Measurements from ENCODE around the gene LDLRAD4.

LDLRAD4 gene

GRCh38 chr18:13555192-13555591 is 336.6 kb downstream of the LDLRAD4 start:
- no peaks in the 10 kb centered on the region for H3K36me3 ChIP-seq (ENCODE audit: low read length)
- no peaks in the 10 kb centered on the region for H3K9me2 ChIP-seq (replicated peaks; ENCODE audit: insufficient read depth, low read length)
- H3K9ac ChIP-seq (ENCODE audit: low read length), result no peak overlapping the region
- H3K79me2 ChIP-seq (ENCODE audit: insufficient read depth, low read length), result no peaks in the 10 kb centered on the region
- H3K27me3 ChIP-seq (ENCODE audit: low read length), result no peaks in the 10 kb centered on the region
- H3K9me3 ChIP-seq (ENCODE audit: insufficient read depth, low read length), result no peaks in the 10 kb centered on the region
- TF ChIP-seq, protein P1, sequence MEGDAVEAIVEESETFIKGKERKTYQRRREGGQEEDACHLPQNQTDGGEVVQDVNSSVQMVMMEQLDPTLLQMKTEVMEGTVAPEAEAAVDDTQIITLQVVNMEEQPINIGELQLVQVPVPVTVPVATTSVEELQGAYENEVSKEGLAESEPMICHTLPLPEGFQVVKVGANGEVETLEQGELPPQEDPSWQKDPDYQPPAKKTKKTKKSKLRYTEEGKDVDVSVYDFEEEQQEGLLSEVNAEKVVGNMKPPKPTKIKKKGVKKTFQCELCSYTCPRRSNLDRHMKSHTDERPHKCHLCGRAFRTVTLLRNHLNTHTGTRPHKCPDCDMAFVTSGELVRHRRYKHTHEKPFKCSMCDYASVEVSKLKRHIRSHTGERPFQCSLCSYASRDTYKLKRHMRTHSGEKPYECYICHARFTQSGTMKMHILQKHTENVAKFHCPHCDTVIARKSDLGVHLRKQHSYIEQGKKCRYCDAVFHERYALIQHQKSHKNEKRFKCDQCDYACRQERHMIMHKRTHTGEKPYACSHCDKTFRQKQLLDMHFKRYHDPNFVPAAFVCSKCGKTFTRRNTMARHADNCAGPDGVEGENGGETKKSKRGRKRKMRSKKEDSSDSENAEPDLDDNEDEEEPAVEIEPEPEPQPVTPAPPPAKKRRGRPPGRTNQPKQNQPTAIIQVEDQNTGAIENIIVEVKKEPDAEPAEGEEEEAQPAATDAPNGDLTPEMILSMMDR (IDR thresholded peaks at IDR 0.05; ENCODE audit: insufficient read depth, low read length, poor library complexity, severe bottlenecking), result no peak
- TF ChIP-seq EZH2phosphoT487 (conservative IDR thresholded peaks at IDR 0.05; ENCODE audit: low read length), result no peak
- no peak overlapping the region for H3K27ac ChIP-seq (ENCODE audit: low read depth, low read length)
- H4K20me1 ChIP-seq (ENCODE audit: low read depth, low read length), result no peaks in the 10 kb centered on the region
- no peak overlapping the region for H3K4me2 ChIP-seq (ENCODE audit: low read depth, low read length, poor library complexity, severe bottlenecking)
- no peaks in the 10 kb centered on the region for H3F3A ChIP-seq (ENCODE audit: insufficient read depth)
- no peak overlapping the region for H2AFZ ChIP-seq (ENCODE audit: low read depth, low read length, severe bottlenecking)
- H3K4me3 ChIP-seq (ENCODE audit: insufficient read depth, low read length, poor library complexity, severe bottlenecking), result no peak overlapping the region

DNA sequence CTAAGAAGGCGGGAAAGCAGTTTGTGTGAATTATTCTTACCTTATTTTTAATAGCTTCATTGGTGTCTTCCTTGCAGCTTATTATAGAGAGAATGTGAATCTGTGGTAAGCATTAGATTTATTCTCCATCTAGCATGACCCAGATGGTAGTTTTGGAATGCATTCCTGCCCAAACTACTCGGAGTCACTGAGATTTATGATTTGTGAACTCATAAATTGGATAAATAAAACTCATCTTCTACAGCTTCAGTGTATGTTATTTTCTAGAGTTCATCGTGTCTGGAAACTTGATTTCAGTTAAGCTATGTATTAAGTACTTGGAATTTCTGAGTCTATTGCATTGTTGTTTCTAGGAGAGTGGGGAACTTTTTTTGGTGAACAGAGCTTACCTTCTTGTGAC is 337.3 kb downstream of the LDLRAD4 start:
- Histone ChIP-seq H3F3A (ENCODE audit: insufficient read depth) (no peaks in the 10 kb centered on the region), H3K79me2 (ENCODE audit: insufficient read depth, low read length) (no peaks in the 10 kb centered on the region), H3K9me3 (ENCODE audit: insufficient read depth, low read length) (no peaks in the 10 kb centered on the region), H2AFZ (ENCODE audit: low read depth, low read length, severe bottlenecking) (no peak overlapping the region), H3K4me3 (ENCODE audit: insufficient read depth, low read length, poor library complexity, severe bottlenecking) (no peak overlapping the region), H4K20me1 (ENCODE audit: low read depth, low read length) (no peaks in the 10 kb centered on the region), H3K9me2 (replicated peaks; ENCODE audit: insufficient read depth, low read length) (no peaks in the 10 kb centered on the region), H3K9ac (ENCODE audit: low read length) (no peak overlapping the region), H3K4me2 (ENCODE audit: low read depth, low read length, poor library complexity, severe bottlenecking) (no peak overlapping the region), H3K27ac (ENCODE audit: low read depth, low read length) (no peak overlapping the region), H3K36me3 (ENCODE audit: low read length) (no peaks in the 10 kb centered on the region), H3K27me3 (ENCODE audit: low read length) (no peaks in the 10 kb centered on the region)
- no peak for TF ChIP-seq EZH2phosphoT487 (conservative IDR thresholded peaks at IDR 0.05; ENCODE audit: low read length)

GRCh38 chr18:13556502-13556901 is 337.9 kb downstream of the LDLRAD4 start:
- Histone ChIP-seq H3K36me3 (ENCODE audit: low read length) (no peaks in the 10 kb centered on the region), H2AFZ (ENCODE audit: low read depth, low read length, severe bottlenecking) (no peak overlapping the region), H3K4me3 (ENCODE audit: insufficient read depth, low read length, poor library complexity, severe bottlenecking) (no peak overlapping the region), H3K27me3 (ENCODE audit: low read length) (no peaks in the 10 kb centered on the region), H3K27ac (ENCODE audit: low read depth, low read length) (no peak overlapping the region), H3F3A (ENCODE audit: insufficient read depth) (no peaks in the 10 kb centered on the region), H3K4me2 (ENCODE audit: low read depth, low read length, poor library complexity, severe bottlenecking) (no peak overlapping the region), H3K79me2 (ENCODE audit: insufficient read depth, low read length) (no peaks in the 10 kb centered on the region), H3K9me3 (ENCODE audit: insufficient read depth, low read length) (no peaks in the 10 kb centered on the region), H3K9me2 (replicated peaks; ENCODE audit: insufficient read depth, low read length) (no peaks in the 10 kb centered on the region), H4K20me1 (ENCODE audit: low read depth, low read length) (no peaks in the 10 kb centered on the region), H3K9ac (ENCODE audit: low read length) (no peak overlapping the region)
- TF ChIP-seq, protein P1 (IDR thresholded peaks at IDR 0.05; ENCODE audit: insufficient read depth, low read length, poor library complexity, severe bottlenecking), result no peak
- TF ChIP-seq EZH2phosphoT487 (conservative IDR thresholded peaks at IDR 0.05; ENCODE audit: low read length), result no peak

DNA sequence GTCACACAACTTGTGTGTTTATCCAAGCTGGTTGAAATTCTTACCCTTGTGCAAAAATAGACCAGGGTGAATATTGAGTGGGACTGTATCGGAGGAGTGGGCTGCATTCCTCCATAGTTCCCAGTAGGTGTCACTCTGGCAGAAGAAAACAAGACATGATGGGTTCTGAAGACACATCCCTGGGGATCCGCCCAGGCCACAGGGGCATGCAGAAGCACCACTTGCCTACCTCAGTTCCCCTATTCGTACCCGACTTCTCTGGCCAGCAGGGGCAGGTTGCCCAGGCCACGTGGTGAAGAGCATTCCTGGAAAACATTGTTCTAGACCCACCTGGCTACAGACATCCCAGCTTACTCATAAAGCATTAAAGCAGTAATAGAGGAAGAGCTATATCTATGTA is 339.6 kb downstream of the LDLRAD4 start:
- no peak overlapping the region for H2AFZ ChIP-seq (ENCODE audit: low read depth, low read length, severe bottlenecking)
- H3K27me3 ChIP-seq (ENCODE audit: low read length), result no peaks in the 10 kb centered on the region
- no peak overlapping the region for H3K27ac ChIP-seq (ENCODE audit: low read depth, low read length)
- no peaks in the 10 kb centered on the region for H3K9me2 ChIP-seq (replicated peaks; ENCODE audit: insufficient read depth, low read length)
- no peaks in the 10 kb centered on the region for H3K79me2 ChIP-seq (ENCODE audit: insufficient read depth, low read length)
- no peak overlapping the region for H3K9ac ChIP-seq (ENCODE audit: low read length)
- no peaks in the 10 kb centered on the region for H3F3A ChIP-seq (ENCODE audit: insufficient read depth)
- H3K4me2 ChIP-seq (ENCODE audit: low read depth, low read length, poor library complexity, severe bottlenecking), result no peak overlapping the region
- H3K4me3 ChIP-seq (ENCODE audit: insufficient read depth, low read length, poor library complexity, severe bottlenecking), result no peak overlapping the region
- no peaks in the 10 kb centered on the region for H3K9me3 ChIP-seq (ENCODE audit: insufficient read depth, low read length)
- no peaks in the 10 kb centered on the region for H3K36me3 ChIP-seq (ENCODE audit: low read length)
- H4K20me1 ChIP-seq (ENCODE audit: low read depth, low read length), result no peaks in the 10 kb centered on the region
- TF ChIP-seq, protein P1 (IDR thresholded peaks at IDR 0.05; ENCODE audit: insufficient read depth, low read length, poor library complexity, severe bottlenecking), result peak; percentile 66
- no peak for TF ChIP-seq EZH2phosphoT487 (conservative IDR thresholded peaks at IDR 0.05; ENCODE audit: low read length)

Measured in SU-DHL-6 (cell line).